GM15510 (cell line): Measurements from ENCODE around the gene MIXL1.

Experiments
- POLR2A ChIP-seq: IDR thresholded peaks from 3 replicates; pipeline ENCODE4 v1.6.1; 2011; ENCODE audit warnings: borderline replicate concordance; ENCODE audit not compliant: insufficient read length; ENCODE audit errors: extremely low read depth

Gene MIXL1

DNA sequence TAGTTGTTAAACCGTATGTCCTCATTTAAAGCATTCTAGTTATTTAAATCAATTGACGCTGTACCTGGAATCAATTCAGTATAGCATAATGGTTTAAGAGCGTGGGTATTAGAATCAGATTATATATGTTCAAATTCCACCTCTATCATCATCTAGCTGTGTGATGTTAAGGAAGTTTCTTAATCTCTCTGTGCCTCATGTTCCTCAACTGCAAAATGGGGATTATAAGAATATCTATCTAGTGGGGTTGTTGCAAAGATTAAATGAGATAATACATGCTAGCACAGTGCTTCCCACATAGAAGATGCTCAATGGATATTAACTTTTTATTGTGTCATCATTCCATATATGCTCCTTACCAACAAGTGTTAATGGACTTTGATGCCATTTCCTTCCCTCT is 16.0 kb downstream of the MIXL1 start:
- no peak for TF ChIP-seq POLR2A

- TF ChIP-seq POLR2A: no peak
These were observed 24.6 kb downstream of the MIXL1 start for GRCh38 chr1:226248091-226248490.

DNA sequence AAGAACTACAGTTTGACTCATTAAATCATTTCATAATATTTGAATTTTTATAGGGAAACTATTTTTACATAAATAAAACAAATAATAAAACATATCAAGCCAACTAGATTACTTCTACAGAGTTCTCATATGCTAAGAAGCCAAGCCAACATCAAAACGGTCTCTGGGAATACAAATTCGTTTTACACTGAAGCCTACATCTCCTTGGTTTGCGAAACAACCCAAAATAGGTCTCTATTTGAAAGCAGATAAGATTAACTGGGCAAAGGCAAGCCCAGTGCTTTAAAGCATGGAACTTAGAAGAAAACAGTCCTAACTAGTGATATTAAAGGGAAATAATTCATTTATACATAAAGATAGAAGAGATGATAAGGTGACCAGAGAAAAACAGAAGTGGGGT is 25.3 kb downstream of the MIXL1 start:
- TF ChIP-seq POLR2A: no peak

DNA sequence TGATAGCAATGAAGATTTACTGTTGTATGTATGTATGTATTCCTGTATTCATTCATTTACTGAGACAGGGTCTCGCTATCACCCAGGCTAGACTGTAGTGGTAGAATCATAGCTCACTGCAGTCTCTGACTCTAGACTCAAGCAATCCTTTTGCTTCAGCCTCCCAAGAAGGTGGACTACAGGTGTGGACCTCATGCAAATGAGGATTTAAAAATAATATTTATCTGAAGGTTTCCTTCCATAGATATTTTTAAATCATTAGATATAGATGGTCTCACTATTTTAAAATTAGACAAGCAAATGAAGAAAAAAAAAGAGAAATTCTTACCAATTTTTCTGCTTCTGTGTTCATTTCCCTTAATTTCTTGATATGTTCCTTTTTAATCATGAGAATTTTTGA is 27.0 kb downstream of the MIXL1 start:
- no peak for TF ChIP-seq POLR2A

DNA sequence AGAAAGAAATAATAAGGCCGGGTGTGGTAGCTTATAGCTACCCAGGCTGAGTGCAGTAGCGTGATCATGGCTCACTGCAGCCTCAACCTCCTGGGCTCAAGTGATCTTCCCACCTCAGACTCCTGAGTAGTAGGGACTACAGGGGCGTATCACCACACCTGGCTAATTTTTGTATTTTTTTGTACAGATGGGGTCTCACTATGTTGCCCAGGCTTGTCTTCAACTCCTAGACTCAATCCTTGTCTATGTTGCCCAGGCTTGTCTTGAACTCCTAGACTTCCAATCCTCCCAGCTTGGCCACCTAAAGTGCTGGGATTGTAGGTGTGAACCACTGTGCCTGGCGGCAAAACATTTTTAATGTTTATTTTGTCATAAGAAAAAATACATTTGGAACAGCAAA is 30.5 kb downstream of the MIXL1 start:
- TF ChIP-seq POLR2A: no peak

GRCh38 chr1:226255380-226255779 is 31.9 kb downstream of the MIXL1 start:
- TF ChIP-seq POLR2A: no peak

DNA sequence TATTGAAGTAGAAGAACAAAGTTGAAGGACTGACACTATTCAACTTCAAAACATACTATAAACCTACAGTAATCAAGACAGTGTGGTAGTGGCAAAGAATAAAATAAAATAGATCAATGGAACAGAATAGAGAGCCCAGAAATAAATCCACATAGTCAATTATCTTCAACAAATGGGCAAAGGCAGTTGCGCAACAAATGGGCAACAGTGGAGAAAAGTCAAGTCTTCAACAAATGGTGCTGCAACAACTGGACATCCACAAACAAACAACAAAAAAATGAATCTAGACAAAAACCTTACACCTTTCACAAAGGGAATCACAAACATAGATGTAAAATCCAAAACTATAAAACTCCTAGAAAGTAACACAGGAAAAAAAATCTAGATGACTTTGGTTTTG is 38.4 kb downstream of the MIXL1 start:
- TF ChIP-seq POLR2A: no peak

DNA sequence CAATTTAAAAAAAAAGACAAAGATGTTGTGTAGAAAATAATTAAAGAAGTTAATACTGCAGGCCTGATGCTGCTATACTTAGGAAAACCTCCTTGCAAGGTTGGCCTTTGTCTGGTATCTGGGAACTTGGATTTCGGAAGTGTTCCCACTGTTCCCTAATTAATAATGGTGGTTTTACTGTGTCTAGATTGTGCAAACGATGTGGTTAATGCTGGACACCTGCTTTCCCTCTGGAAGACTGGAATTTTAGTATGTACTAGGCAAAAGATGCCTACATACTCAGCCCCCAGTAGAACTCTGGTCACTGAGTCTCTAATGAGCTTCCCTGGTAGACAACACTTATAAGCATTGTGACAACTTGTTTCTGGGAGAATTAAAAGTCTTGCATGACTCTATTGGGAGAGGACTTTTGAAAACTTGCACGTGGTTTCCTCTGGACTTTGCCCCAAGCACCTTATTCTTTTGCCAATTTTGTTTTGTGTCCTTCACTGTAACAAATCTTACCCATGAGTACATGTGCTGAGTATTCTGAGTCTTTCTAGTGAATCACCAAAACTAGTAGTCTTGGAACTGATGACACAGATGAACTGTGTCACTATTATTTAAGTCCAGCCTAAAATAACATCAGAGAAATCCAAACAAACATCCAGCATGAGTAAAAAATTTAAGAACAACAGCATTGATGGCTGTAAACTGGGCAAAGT is 45.1 kb downstream of the MIXL1 start:
- no peak for TF ChIP-seq POLR2A

DNA sequence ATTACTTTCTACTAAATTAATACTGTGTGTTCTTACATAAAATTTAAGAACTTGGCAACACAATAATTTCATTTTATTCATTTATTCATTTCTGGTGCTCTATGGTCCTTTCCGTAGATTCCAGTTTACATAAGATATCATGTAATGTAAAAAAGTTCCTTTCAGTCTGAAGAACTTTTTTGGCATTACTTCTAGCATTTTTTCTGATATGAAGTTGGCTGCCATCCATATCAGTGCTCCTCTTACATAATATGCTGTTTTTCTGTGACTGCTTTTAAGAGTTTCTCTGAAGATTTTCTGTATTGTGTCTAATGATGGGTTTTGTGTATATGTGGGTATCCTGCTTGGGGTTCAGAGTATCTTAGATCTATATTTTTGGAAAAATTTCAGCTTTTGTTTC is 50.7 kb downstream of the MIXL1 start:
- TF ChIP-seq POLR2A: no peak

DNA sequence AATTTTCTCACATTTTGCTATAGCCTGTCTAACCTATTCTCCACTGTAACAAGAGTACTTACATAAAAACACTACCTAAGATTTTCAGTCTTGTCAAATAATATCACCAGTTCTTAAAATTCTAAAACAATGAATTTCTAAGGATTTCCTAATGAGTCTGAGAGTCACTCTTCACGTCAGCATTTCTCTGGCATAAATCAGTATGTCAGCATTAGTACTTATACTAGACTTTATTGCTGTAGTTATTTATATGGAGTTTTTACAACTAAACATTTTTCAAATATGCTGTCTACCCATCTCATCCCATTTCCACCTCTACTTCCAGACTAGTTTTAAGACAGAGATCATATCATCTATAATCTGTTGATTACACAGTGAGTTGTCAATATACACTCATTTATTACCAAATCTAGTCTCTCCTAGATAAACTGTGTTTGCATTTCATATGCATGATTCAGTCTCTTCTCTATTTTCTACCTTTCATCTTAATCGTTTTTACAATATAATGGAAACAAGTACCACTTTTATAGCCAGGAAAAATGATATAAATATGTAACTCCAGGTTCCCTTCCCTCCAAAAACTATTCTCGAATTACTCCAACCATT is 52.7 kb downstream of the MIXL1 start:
- no peak for TF ChIP-seq POLR2A
